NCI-H1436 treated with DMSO at 0.1 percent for 48 hours (cell line): ENCODE results near the gene RYR2.

Experiments used
- DNase-seq: peaks from one replicate; lab custom pipeline; 2025; lab: John Stamatoyannopoulos, UW

The RYR2 gene

GRCh38 chr1:237204841-237205240, 162.9 kb downstream of the RYR2 start:
- DNase-seq, result no peak

- no peak for DNase-seq
Measured at GRCh38 chr1:237205400-237206064, 163.5 kb downstream of the RYR2 start.

- DNase-seq, result no peak
Measured at GRCh38 chr1:237206065-237206414, 164.1 kb downstream of the RYR2 start.

- no peak for DNase-seq
Measured at GRCh38 chr1:237211031-237211430, 169.0 kb downstream of the RYR2 start.

- DNase-seq, result no peak
Measured at GRCh38 chr1:237211540-237211939, 169.6 kb downstream of the RYR2 start.

- no peak for DNase-seq
Measured at GRCh38 chr1:237219751-237220642, 178.0 kb downstream of the RYR2 start.

- DNase-seq, result no peak
Measured at GRCh38 chr1:237223419-237223818, 181.4 kb downstream of the RYR2 start.

- DNase-seq, result no peak
Measured at GRCh38 chr1:237226177-237226944, 184.4 kb downstream of the RYR2 start.

- DNase-seq, result no peak
Measured at GRCh38 chr1:237227476-237227875, 185.5 kb downstream of the RYR2 start.

GRCh38 chr1:237228421-237228820, 186.4 kb downstream of the RYR2 start:
- DNase-seq, result no peak

- no peak for DNase-seq
Measured at GRCh38 chr1:237229333-237229732, 187.3 kb downstream of the RYR2 start.

- DNase-seq, result no peak
Measured at GRCh38 chr1:237232501-237232900, 190.5 kb downstream of the RYR2 start.

- no peak for DNase-seq
Measured at GRCh38 chr1:237235091-237235490, 193.1 kb downstream of the RYR2 start.

GRCh38 chr1:237237721-237238120, 195.7 kb downstream of the RYR2 start:
- DNase-seq, result no peak

GRCh38 chr1:237239248-237239647, 197.3 kb downstream of the RYR2 start:
- no peak for DNase-seq

- no peak for DNase-seq
Measured at GRCh38 chr1:237241038-237241437, 199.1 kb downstream of the RYR2 start.

- no peak for DNase-seq
Measured at GRCh38 chr1:237244778-237245177, 202.8 kb downstream of the RYR2 start.

- no peak for DNase-seq
Measured at GRCh38 chr1:237247442-237247841, 205.5 kb downstream of the RYR2 start.

GRCh38 chr1:237249120-237249519, 207.1 kb downstream of the RYR2 start:
- no peak for DNase-seq

GRCh38 chr1:237250055-237250454, 208.1 kb downstream of the RYR2 start:
- DNase-seq, result no peak

- no peak for DNase-seq
Measured at GRCh38 chr1:237255071-237255470, 213.1 kb downstream of the RYR2 start.

- no peak for DNase-seq
Measured at GRCh38 chr1:237258871-237259270, 216.9 kb downstream of the RYR2 start.

GRCh38 chr1:237261198-237261597, 219.2 kb downstream of the RYR2 start:
- no peak for DNase-seq
